ENCODE results near the gene CRIM1.

CRIM1 gene

GRCh38 chr2:36335597-36335996, 20.0 kb upstream of the CRIM1 start:
- H3K4me3 ChIP-seq (ENCODE audit: low read depth in 1 of 2, low read length in 1 of 2): no peak overlapping the region
- peaks cover 21% of the 10 kb centered on the region for H3K27me3 ChIP-seq
- H3K27ac ChIP-seq: no peak overlapping the region
- TF ChIP-seq CTCF (IDR thresholded peaks at IDR 0.05): no peak
- no peaks in the 10 kb centered on the region for H3K9me3 ChIP-seq
- H3K36me3 ChIP-seq: no peaks in the 10 kb centered on the region
- no peaks in the 10 kb centered on the region for H3K4me1 ChIP-seq (ENCODE audit: control insufficient read depth in 1 of 2, insufficient read depth in 1 of 2, low read depth in 1 of 2, low read length in 1 of 2)

- no peaks in the 10 kb centered on the region for H3K9me3 ChIP-seq
- no peaks in the 10 kb centered on the region for H3K4me1 ChIP-seq (ENCODE audit: control insufficient read depth in 1 of 2, insufficient read depth in 1 of 2, low read depth in 1 of 2, low read length in 1 of 2)
- no peak overlapping the region for H3K27ac ChIP-seq
- H3K4me3 ChIP-seq (ENCODE audit: low read depth in 1 of 2, low read length in 1 of 2): no peak overlapping the region
- H3K36me3 ChIP-seq: no peaks in the 10 kb centered on the region
- TF ChIP-seq CTCF (IDR thresholded peaks at IDR 0.05): no peak
- H3K27me3 ChIP-seq: peaks cover 21% of the 10 kb centered on the region
Measured at GRCh38 chr2:36336321-36336720, 19.3 kb upstream of the CRIM1 start.

DNA sequence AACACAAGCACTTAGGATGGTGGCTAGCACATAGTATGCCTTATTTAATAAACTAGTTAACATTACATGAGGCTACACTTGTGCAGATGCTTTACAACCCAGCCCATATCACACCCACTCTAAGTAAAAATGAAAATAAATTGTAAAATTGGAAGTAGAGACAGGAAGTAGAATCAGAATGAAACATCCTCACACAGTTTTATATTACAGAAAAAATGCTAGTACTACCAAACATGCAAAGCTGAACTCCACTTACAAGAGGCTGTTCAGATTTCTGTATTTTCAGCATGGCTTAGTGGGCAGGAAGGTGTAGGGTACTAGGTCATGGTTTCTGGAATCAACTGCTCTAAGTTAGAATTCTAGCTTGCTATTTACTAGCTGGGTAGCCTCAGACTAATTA, 18.2 kb upstream of the CRIM1 start:
- TF ChIP-seq CTCF (IDR thresholded peaks at IDR 0.05): no peak
- Histone ChIP-seq H3K9me3 (no peaks in the 10 kb centered on the region), H3K4me1 (ENCODE audit: control insufficient read depth in 1 of 2, insufficient read depth in 1 of 2, low read depth in 1 of 2, low read length in 1 of 2) (no peaks in the 10 kb centered on the region), H3K27ac (no peak overlapping the region), H3K4me3 (ENCODE audit: low read depth in 1 of 2, low read length in 1 of 2) (no peak overlapping the region), H3K36me3 (no peaks in the 10 kb centered on the region), H3K27me3 (peaks cover 21% of the 10 kb centered on the region)

DNA sequence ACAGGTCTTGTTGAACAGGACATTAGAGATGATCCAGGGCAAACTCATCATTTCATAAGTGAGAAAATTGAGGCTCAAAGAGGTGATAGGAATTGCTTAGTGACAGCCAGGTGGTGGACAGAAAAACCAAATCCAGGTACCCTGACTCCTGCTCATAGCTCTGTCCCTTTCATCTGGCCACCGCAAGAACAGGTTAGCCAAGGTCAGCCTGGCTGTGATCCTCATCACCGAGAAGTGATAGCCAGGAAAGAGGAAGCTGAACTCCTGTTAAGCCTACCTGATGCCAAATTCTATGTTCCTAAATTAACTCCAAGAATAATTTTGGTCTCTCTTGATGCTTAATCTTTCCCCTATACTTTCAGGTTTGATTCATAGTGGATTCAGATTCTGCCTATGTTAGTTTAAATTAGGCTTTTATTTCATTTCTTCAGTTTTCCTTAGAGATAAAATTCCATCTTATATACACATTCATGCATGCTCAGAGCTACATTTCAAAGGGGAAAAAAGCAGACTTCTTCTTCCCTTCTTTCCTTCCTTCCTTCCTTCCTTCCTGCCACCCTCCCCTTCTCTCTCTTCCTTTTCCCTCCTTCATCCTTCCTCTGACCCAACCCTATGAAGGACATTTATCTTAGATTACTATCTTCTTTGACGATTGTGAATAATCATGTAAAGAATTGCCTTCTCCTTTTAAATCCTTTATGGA, 17.3 kb upstream of the CRIM1 start:
- Histone ChIP-seq H3K4me1 (ENCODE audit: control insufficient read depth in 1 of 2, insufficient read depth in 1 of 2, low read depth in 1 of 2, low read length in 1 of 2) (no peaks in the 10 kb centered on the region), H3K4me3 (ENCODE audit: low read depth in 1 of 2, low read length in 1 of 2) (no peak overlapping the region), H3K27me3 (peaks cover 20% of the 10 kb centered on the region), H3K27ac (no peak overlapping the region), H3K9me3 (no peaks in the 10 kb centered on the region), H3K36me3 (no peaks in the 10 kb centered on the region)
- no peak for TF ChIP-seq CTCF (IDR thresholded peaks at IDR 0.05)

DNA sequence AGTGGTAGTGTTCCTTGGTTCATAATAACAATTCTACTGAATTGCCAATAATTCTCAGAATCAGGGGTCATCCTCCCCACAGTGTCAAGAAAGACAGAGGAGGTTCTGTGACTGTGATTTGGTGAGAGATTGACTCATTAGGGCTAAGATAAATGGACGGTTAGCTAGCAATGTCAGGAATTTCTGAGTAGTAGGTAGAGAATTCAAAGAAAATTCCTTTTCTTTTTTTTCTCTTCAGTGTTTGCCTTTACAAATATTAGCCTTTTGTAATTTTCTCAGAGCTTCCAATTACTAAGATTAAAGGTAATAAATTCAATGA, 16.8 kb upstream of the CRIM1 start:
- no peaks in the 10 kb centered on the region for H3K36me3 ChIP-seq
- H3K27ac ChIP-seq: no peak overlapping the region
- H3K4me1 ChIP-seq (ENCODE audit: control insufficient read depth in 1 of 2, insufficient read depth in 1 of 2, low read depth in 1 of 2, low read length in 1 of 2): no peaks in the 10 kb centered on the region
- H3K9me3 ChIP-seq: no peaks in the 10 kb centered on the region
- TF ChIP-seq CTCF (IDR thresholded peaks at IDR 0.05): no peak
- no peak overlapping the region for H3K4me3 ChIP-seq (ENCODE audit: low read depth in 1 of 2, low read length in 1 of 2)
- peaks cover 15% of the 10 kb centered on the region for H3K27me3 ChIP-seq

Measured in neutrophil (primary cell).